HG02852 (cell line): ENCODE results near the gene USP7.
A peak's percentile ranks its signal among the peaks of the same experiment; 100 is the strongest.
"Not testable (repeated sequence)": the region's sequence is repeated elsewhere in the genome, so short reads cannot be mapped to it uniquely, and the experiment has no call there.

Experiments
- ATAC-seq: cut with Tn5 transposase; IDR thresholded peaks from one replicate; pipeline ENCODE4 v1.9.1; 2021; ENCODE audit warnings: mild to moderate bottlenecking, moderate library complexity; ENCODE audit not compliant: unreplicated experiment

USP7 gene

DNA sequence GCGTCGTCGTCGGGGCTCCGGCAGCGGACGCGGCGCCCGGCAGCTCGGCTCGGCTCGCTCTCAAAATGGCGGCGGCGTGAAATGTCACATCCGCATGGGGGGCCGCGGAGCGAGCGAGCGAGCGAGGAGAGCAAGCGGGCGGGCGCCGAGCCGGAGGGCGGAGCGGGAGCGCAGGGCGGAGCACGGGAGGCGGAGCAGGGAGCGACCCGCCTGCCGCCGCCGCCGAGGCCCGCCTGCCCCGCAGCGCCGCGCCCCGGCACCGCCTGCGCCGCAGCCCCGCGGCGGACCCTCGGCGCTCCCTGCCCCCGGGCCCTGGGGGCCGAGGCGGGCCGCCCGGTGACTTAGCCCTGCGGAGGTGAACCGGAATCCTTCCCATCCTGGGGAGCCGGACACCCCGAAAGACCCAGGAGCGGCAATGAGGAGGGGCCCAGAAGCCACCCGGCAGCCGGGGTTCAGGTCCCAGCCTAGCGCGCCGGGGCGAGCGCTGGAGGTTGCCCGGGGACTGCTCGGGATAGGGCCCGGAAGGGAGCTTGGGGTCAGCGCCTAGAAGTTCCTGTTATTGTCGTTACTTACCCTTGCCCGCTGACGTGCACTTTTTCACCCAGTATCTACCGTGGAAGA, at the start of gene USP7:
Gene USP7 (minus strand): TSS at position 86 of the 621 bp plus-strand sequence. CDS start 621 bp downstream, outside the sequence.
- ATAC-seq, result peak; percentile 78

DNA sequence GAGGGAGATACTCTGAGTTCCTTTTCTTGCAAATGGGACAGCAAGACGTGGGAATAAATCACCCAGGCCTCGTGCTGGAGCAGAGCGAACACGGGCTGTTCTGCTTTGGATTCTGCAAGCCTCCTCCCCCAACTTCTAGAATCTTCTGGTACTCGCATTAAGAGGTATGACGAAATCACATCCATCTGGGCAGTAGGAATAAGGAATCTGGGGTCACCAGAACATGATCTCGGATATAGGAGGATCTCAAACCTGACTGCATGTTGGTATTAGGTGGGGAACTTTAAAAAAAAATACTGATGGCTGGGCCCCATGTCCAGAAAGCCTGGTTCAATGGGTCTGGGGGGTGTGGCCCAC, 49.8 kb upstream of the USP7 start:
- no peak for ATAC-seq

DNA sequence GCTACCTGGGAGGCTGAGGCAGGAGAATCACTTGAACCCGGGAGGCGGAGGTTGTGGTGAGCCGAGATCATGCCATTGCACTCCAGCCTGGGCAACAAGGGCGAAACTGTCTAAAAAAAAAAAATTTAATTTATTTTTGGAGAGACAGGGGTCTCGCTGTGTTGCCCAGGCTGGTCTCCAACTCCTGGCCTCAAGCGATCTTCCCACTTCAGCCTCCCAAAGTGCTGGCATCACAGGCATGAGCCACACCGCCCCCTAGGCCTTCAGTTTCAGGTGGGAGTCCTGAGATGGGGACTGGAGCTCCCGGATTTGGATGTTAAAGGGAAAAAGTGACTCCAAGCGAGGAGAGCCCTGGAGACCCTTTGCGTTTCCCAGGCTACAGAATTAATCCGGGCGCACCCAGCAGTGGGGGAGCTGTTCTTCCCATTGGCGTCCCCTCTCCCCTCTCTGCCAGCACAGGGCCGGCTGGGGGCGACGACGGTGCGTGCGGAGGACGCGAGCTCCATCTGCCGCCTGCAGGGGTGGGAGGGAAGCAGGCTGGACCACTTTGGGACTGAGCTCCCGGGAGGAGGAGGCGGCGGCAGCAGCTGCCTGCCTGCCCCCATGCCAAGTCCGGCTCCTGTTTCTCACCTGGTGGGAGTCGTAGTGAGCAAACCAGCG, 49.3 kb upstream of the USP7 start:
- no peak for ATAC-seq

DNA sequence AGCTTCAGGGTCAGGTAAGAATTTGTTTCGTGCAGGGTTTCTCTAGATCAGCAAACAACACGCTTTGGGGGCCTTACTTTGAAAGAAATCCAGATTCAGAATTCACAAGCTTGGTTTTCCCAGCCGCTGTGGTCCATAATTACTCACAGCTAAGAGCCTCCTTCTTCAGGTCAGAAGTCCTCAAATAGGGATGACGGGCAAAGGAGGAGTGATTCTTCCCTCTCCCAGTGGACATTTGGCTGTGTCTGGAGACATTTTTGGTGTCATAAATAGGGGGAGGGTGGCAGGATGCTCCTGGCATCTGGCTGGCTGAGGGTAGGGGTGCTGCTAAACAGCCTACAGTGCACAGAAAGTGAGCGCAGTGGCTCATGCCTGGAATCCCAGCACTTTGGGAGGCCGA, 48.6 kb upstream of the USP7 start:
- no peak for ATAC-seq

DNA sequence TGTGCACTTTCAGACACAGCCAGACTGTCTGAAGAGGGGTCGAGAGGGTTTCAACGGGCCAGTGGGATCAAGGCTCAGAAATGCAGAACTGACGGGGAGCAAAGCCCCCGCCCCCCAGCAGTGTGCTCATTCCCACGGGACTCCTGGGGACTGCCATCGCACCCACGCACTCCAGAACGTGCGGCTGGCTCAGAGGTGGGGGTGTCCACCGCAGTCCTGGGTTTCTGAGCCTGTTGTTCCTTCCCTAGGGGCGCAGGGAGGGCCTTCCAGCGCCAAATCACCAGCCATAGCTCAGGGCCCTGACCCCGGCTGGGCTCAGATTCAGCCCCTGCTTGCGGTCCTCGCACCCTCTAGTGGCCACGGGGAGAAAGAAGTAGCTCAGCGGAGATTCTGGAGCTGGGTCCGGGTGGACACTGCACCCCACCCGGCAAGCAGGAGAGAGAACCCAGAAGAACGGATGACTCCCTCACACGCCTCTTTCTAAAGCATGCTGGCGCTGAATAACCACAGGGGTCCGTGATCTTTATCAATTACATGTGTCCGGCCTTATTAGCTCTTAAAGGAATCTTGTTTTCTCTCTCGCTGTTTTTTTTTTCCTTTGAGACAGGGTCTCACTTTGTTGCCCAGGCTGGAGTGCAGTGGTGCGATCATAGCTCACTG, 45.0 kb upstream of the USP7 start:
- no peak for ATAC-seq

DNA sequence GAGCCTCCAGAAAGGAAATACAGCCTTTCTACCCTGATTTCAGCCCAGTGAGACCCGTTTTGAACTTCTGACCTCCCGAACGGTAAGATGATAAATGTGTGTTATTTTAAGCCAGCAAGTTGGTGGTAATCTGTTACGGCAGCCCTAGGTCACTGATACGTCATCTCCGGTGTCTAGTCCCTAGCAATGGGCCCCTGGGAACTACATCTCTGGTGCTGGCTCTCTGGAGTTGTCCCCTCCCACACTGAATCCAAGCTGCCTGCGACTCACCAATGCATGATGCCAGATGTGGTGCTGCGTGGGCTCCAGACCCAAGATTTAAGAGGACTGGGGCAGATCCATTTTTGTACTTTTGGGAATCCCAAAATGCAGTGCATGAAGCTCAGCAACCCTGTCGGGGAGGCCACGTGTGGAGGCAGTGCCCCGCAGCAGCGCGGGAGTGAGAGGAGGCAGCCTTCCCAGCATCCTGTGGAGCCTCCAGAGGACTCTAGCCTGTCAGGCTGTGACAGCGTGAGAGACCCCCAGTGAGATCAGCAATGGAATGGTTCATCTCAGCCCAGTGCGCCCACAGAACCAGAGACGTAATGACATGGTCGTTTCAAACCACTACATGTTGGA, 43.6 kb upstream of the USP7 start:
- no peak for ATAC-seq

DNA sequence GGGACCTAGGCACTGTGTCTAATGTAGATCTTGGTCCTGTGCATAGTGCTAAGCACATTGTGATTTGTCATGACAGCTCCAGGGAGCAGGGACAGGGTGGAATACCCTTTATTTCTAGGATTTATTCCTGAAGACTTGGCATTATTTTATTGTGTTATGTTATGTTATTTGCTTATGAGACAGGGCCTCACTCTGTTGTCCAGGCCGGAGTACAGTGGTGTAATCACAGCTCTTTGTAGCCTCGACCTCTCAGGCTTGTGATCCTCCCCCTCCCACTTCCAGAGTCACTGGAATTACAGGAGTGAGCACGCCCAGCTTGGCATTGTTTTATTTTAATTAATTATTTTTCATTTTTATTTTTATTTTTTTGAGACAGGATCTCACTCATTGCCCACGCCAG, 40.5 kb upstream of the USP7 start:
- no peak for ATAC-seq

DNA sequence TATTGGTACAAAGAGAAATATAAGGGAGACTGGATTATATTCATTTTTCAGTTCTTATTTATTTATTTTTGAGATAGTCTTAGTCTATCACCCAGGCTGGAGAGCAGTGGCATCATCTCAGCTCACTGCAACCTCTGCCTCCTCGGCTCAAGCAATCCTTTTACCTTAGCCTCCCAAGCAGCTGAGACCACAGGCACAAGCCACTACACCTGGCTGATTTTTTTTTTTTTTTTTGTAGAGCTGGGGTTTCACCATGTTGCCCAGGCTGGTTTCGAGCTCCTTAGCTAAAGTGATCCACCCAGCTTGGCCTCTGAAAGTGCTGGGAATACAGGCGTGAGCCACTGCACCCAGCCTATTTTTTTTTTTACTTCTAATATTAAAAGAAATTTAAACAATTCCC, 40.1 kb upstream of the USP7 start:
- no peak for ATAC-seq

DNA sequence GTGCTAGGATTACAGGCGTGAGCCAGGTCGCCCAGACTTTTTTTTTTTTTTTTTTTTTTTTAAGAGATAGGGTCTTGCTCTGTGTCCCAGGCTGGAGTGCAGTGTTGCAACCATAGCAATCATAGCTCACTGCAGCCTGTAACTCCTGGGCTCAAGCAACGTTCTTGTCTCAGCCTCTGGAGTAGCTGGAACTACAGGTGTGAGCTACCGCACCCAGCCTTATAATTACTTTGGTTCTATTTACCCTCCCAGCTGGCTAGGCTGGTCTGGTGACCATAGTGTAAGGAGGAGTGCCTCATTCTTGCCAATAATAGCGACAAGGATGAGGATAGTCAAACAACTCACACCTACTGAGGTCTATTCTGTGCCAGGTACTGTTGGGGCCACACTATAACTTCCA, 39.6 kb upstream of the USP7 start:
- ATAC-seq, result no peak

DNA sequence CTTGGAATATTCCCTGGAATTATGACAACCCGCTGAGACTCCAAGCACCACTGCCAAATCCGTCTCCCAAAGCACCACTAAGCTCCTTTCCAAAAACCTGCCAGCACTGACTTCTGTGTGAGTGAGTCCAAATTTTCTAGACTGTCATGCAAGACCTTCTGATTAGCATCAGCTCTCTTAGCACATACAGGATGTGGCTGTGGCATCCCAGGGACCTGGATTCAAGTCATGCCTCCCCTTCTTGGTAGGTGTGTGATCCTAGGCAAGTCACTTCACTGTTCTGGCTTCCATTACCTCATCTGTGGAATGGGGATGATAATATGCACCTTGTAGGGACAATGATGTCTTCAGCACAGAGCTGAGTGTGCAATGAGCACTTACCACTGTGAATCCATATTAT, 38.3 kb upstream of the USP7 start:
- no peak for ATAC-seq

DNA sequence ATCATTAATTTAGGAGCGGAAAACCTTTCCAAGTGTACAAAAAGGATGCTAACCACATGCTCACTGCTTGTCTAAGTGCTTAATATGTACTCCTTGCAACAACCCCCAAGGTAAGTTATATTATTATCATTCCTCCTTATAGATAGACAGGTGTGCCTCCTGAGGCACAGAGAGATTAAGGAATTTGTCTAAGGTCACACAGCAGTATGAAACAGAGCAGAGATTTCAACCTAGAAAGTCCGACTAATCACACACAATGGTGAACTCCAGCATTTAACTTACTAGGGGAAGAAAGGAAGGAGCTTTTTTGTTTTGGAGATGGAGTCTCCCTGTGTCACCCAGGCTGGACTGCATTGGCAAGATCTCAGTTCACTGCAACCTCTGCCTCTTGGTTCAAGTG, 37.0 kb upstream of the USP7 start:
- no peak for ATAC-seq

DNA sequence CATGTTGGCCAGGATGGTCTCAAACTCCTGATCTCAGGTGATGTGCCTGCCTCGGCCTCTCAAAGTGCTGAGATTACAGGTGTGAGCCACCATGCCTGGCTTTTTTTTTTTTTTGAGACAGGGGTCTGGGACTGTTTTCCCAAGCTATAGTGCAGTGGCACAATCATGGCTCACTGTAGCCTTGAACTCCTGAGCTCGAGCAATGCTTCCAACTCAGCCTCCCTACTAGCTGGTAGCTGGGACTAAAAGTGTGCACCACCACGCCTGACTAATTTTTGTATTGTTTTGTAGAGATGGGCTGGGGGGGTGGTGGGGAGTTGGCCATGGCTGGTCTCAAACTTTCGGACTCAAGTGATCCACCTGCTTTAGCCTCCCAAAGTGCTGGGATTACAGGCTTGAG, 36.1 kb upstream of the USP7 start:
- no peak for ATAC-seq

DNA sequence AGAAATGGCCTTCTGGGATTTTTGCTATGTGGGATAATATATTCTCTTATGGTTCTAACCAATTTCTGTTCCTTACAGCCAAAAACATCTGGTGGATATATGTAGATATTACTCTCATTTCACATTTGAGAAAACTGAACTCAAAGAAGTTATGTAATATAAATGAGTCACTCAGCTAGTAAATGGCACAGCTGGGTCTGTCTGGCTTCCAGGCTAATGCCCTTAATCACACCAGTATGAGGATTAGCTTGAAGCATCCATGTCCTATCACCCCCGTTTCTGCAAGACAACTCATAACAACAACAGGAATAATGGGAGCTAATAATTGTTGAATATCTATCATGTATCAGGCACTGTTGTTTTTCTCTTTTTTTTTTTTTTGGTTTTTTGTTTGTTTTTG, 34.4 kb upstream of the USP7 start:
- ATAC-seq, result no peak

DNA sequence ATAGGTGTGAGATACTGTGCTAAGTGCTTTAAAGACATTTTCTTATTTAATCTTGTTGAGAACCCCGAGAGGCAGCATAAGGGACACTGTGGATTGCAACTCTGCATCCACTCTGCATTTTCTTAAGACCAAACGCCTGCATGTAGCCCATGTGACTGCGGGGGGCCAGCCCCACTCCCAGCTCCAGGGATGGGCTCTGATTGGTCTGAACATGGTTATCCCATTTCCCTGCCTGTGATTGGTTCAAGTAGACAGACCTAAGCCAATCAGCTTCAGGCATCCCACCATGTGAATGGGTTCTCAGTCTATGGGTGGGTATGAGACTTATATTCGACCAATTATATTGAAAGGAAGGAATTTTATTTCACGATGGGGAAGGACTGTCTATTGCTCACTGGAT, 33.2 kb upstream of the USP7 start:
- ATAC-seq, result no peak

DNA sequence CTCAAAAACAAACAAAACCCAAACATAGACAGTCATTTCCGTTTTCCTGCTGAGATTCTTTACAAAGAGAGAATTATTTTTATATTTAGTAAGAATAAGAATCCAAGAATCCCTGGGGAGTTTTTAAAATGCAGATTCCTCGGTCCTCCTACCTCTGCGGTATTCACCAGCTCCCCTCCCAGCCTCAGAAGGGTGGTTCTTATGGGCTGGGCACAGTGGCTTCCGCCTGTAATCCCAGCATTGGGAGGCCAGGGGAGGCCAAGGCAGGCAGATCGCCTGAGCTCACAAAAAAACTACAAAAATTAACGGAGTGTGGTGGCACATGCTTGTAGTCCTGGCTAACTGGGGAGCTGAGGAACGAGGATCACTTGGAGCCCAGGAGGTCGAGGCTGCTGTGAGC, 26.7 kb upstream of the USP7 start:
- no peak for ATAC-seq

DNA sequence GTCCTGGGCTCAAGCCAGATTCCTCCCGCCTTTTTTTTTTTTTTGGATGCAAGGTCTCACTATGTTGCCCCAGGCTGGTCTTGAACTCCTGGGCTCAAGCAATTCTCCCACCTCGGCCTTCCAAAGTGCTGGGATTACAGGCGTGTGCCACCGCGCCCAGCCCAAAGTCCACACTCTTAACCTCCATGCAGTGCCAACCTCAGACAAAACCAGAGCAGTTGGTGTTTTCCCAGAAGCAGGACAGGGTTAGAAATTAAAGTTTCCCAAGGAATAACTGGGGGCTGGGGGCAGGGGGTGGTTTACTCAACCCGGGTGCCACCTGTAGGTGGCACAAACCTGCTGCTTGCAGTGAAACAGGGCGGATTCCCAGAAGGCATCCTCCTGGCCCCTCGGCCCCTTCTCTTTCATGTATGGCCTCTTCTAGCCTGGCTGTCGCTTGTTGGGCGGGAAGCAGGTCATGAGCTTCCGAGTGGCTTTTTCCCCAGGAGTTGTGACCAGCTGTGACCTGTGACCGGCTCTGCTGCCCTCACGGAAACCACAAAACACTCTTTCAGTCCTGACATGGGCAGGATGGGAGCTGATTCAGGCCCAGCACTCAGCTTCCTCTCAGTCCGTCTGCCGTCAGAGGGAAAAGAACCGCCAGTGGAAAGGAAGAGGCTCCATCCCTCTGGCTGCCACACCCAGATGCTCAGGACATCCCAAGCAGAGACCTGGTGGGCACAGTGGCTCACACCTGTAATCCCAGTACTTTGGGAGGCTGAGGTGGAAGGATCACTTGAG, 25.6 kb upstream of the USP7 start:
- ATAC-seq, result no peak

DNA sequence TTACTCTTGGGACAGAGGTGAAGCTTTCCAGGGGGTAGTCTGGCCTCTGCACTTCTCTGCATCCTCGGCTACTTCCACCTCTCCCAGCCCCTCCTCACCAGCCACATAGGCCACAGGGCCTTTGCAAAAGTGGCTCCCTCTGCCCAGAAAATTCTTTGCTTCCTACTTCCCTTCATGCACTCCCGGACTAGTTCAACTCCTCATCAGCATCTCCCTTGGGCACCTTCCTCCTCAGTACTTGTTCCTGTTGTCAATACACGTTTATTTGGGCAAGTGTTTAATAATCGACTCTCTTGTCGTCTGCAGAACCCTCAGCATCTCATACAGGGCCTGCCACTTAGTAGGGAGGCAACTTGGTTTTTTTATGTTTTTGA, 23.1 kb upstream of the USP7 start:
- ATAC-seq, result no peak

DNA sequence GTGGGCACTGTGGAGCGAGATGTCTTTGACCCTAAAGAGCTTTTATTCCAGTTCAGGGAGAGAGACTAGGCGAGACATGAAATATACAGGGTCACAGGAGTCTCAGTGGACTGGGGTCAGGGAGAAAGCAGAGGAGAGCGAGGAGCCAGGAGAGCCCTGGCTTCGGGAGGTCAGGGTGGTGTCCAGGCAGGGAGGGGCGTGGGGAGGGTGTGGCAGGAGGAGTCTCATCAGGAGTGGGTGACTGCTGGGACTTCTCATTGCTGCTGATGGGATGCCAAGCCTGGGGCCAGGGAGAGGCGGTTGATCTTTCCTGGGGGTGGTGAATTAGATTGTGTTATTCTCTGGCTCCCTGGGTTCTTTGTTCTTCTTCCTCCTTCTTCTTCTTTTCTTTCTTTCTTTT, 22.4 kb upstream of the USP7 start:
- ATAC-seq, result no peak

DNA sequence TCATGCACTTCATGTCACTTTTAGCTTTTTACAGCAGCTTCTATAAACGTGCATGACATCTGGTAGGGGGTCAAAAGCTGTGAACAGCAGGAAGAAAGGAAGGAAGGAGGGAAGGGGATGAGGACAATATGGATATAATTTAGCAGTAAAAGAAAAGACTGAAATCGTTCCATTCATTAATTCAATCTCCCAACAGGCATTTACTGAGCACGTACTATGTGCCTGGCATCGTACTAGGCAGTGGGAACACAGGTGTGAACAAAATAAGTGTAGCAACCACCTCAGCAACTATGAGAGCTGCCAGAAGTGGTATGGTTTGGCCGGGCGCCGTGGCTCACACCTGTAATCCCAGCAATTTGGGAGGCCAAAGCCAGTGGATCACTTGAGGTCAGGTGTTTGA, 19.1 kb upstream of the USP7 start:
- no peak for ATAC-seq

DNA sequence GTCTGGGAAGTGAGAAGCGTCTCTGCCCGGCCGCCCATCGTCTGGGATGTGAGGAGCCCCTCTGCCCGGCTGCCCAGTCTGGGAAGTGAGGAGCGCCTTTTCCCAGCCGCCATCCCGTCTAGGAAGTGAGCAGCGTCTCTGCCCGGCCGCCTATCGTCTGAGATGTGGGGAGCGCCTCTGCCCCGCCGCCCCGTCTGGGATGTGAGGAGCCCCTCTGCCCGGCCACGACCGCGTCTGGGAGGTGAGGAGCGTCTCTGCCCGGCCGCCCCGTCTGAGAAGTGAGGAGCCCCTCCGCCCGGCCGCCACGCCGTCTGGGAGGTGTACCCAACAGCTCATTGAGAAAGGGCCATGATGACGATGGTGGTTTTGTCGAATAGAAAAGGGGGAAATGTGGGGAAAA, 18.2 kb upstream of the USP7 start:
- not testable (repeated sequence) for ATAC-seq

DNA sequence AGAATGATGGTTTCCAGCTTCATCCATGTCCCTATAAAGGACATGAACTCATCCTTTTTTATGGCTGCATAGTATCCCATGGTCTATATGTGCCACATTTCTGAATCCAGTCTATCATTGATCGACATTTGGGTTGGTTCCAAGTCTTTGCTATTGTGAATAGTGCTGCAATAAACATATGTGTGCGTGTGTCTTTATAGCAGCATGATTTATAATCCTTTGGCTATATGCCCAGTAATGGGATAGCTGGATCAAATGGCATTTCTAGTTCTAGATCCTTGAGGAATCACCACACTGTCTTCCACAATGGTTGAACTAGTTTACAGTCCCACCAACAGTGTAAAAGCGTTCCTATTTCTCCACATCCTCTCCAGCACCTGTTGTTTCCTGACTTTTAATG, 12.5 kb upstream of the USP7 start:
- ATAC-seq, result not testable (repeated sequence)
